K562 (cell line): ENCODE measurements around the gene FERMT3. TPM values are rescaled to one million over a fixed set of nuclear protein-coding genes. Genes with fewer than 3 reads are reported as not detected.

ENCODE experiments used
- ATF7 ChIP-seq: fragments of 450-650 bp; IDR thresholded peaks from 2 replicates; pipeline ENCODE4 v1.7.1; 2014; ENCODE audit warnings: mild to moderate bottlenecking, moderate library complexity
- CBFB ChIP-seq: sonication (generic); formaldehyde crosslinking; IDR thresholded peaks from 2 replicates; pipeline ENCODE4 v1.4.0; 2020; ENCODE audit warnings: mild to moderate bottlenecking, missing genetic modification reagents
- GABPA ChIP-seq: fragments of 200-800 bp; sonication (Bioruptor generic); conservative IDR thresholded peaks from 2 replicates; pipeline ENCODE4 v1.6.1; 2016; ENCODE audit warnings: low read depth, missing genetic modification characterization, missing compliant biosample characterization
- GABPB1 ChIP-seq: sonication (generic); formaldehyde crosslinking; IDR thresholded peaks from 2 replicates; pipeline ENCODE4 v1.8.0; 2022; ENCODE audit warnings: mild to moderate bottlenecking, missing genetic modification reagents
- NR3C1 ChIP-seq: sonication (generic); formaldehyde crosslinking; IDR thresholded peaks from 2 replicates; pipeline ENCODE4 v1.8.1; 2022; ENCODE audit warnings: missing genetic modification reagents
- POLR2AphosphoS2 ChIP-seq: IDR thresholded peaks from 2 replicates; pipeline ENCODE4 v1.6.1; 2012; ENCODE audit warnings: low read length, improper control_type of control experiment
- PTBP1 ChIP-seq: fragments of 200-400 bp; formaldehyde crosslinking; IDR thresholded peaks from 2 replicates; pipeline ENCODE4 v1.6.1; 2017; ENCODE audit warnings: low read depth, low read length
- RCOR1 ChIP-seq, 2 experiments: IDR thresholded peaks; 2 replicates each; pipeline ENCODE4 v1.6.1; 2012; ENCODE audit warnings: low read depth in 2 of 2, low read length in 2 of 2, borderline replicate concordance in 1 of 2, improper control_type of control experiment in 1 of 2
- SAP30 ChIP-seq: fragments of 200-600 bp; sonication (generic); IDR thresholded peaks from 2 replicates; pipeline ENCODE4 v1.6.1; 2012; ENCODE audit warnings: borderline replicate concordance, low read depth, mild to moderate bottlenecking, moderate library complexity, low read length, control low read depth, inconsistent platforms; ENCODE audit not compliant: insufficient read depth, poor library complexity, severe bottlenecking
- SMARCA5 ChIP-seq: fragments of 450-650 bp; IDR thresholded peaks from 2 replicates; pipeline ENCODE4 v1.6.1; 2016
- STAT6 ChIP-seq: sonication (generic); formaldehyde crosslinking; IDR thresholded peaks from 2 replicates; pipeline ENCODE4 v1.8.1; 2023; ENCODE audit warnings: mild to moderate bottlenecking, missing genetic modification reagents
- THRAP3 ChIP-seq: fragments of 450-650 bp; IDR thresholded peaks from 2 replicates; pipeline ENCODE4 v1.6.1; 2016; ENCODE audit warnings: mild to moderate bottlenecking, inconsistent platforms, borderline replicate concordance
- U2AF1 ChIP-seq: fragments of 200-400 bp; formaldehyde crosslinking; optimal IDR thresholded peaks from 2 replicates; pipeline ENCODE3; 2017; ENCODE audit warnings: mild to moderate bottlenecking, low read depth, low read length, moderate library complexity
- ZNF134 ChIP-seq: fragments of 250-450 bp; sonication (Bioruptor Pico); conservative IDR thresholded peaks from 2 replicates; pipeline ENCODE4 v1.4.0; 2020
- ZNF197 ChIP-seq: fragments of 200-800 bp; sonication (Bioruptor generic); IDR thresholded peaks from 2 replicates; pipeline ENCODE4 v1.6.1; 2016; ENCODE audit warnings: low read depth, missing genetic modification characterization, missing compliant biosample characterization
- ZNF584 ChIP-seq: fragments of 200-800 bp; sonication (Bioruptor generic); IDR thresholded peaks from 2 replicates; pipeline ENCODE4 v1.6.1; 2016; ENCODE audit warnings: low read depth, mild to moderate bottlenecking, missing genetic modification characterization, missing compliant biosample characterization
- polyA plus RNA-seq, 8 experiments: library from polyadenylated mRNA; depleted of rRNA in 4 of 8; stranded (reverse) in 5 of 8; unstranded in 3 of 8; fragments of >200 nt; fragmentation: Nextera tagmentation in 2 of 8; fragmentation: Illumina TruSeq in 1 of 8; extraction: Ambion mirVana in 2 of 8; extraction: Trizol in 1 of 8; gene quantifications; 2 replicates each; pipeline versions ENCODE4 v1.2.1 to v1.2.3, GENCODE V29; 2011 to 2014; ENCODE audit warnings: inconsistent platforms in 1 of 8, missing spikeins in 1 of 8
- total RNA-seq, 7 experiments: library from RNA; depleted of rRNA in 6 of 7; stranded (reverse); fragments of >200 nt in 6 of 7; fragmentation: Illumina TruSeq in 2 of 7; extraction: Trizol in 2 of 7; gene quantifications; 2 replicates each; pipeline versions ENCODE4 v1.2.1 to v1.2.3, GENCODE V29; 2011 to 2021; ENCODE audit warnings: low replicate concordance in 1 of 7
- TF ChIP-seq, protein P1 (sequence below): fragments of 250-450 bp; sonication (Bioruptor Pico); IDR thresholded peaks from 2 replicates; pipeline ENCODE4 v1.8.0; 2021; ENCODE audit warnings: mild to moderate bottlenecking, moderate library complexity
- TF ChIP-seq, protein P2 (sequence below), 3 experiments: fragments of 200-800 bp in 1 of 3; sonication (Bioruptor generic) in 1 of 3; sonication (generic) in 1 of 3; formaldehyde crosslinking in 1 of 3; IDR thresholded peaks; 2 replicates each; pipeline versions ENCODE4 v1.6.1 to v1.8.0; 2016 to 2022; ENCODE audit warnings: mild to moderate bottlenecking in 2 of 3, missing compliant biosample characterization in 2 of 3, missing genetic modification characterization in 2 of 3, missing genetic modification reagents in 1 of 3

FERMT3 gene
- total and polyA plus RNA-seq, 9 of the 15 experiments (the other 6 are each of a cell fraction or from before 2014, with no cell fraction given): 3.2 to 275 (median 79.7) TPM

DNA sequence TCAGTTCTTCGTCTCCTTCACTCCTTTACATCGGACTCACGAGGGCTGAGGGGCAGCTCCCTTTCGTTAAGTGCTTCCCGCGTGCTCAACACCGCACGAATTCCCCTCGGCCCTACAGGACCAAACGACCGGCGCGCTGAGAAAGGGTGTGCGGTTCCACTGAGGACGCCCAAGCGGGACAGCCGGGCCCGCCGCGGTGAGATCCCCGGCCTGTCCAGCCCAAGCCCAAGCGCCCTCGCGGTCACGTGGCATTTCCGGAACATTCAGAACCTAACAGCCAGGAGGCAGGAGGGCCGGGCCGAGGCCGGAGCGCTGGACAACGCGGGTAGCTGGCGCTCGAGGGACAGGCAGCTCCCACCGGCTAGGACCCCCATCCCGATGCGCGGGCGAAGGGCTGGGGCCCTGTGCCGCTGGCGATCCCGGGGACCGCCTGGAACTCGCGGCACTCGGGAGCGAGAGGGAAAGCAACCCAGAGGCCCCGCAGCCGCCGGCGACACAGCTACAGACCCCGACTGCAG, 21.3 kb upstream of the FERMT3 start (continued):
- TF ChIP-seq RCOR1 (IDR thresholded peaks at IDR 0.05; ENCODE audit: borderline replicate concordance in 1 of 2, low read depth in 2 of 2, low read length in 2 of 2) (no peak; a peak in 1 of 4 replicates), SMARCA5 (no peak), CBFB (CRISPR knock-in tag) (no peak), STAT6 (CRISPR knock-in tag) (no peak), ZNF584 (no peak), NR3C1 (CRISPR knock-in tag) (no peak), GABPB1 (CRISPR knock-in tag) (peak; percentile 78), GABPA (peak; percentile 74), ATF7 (no peak), ZNF134 (CRISPR knock-in tag) (no peak), U2AF1 (peak; percentile 49), PTBP1 (no peak), SAP30 (peak; percentile 78), POLR2AphosphoS2 (peak; percentile 51; the same call in 1 of the 2 replicates), THRAP3 (no peak), ZNF197 (CRISPR knock-in tag) (no peak)
- TF ChIP-seq, protein P1, sequence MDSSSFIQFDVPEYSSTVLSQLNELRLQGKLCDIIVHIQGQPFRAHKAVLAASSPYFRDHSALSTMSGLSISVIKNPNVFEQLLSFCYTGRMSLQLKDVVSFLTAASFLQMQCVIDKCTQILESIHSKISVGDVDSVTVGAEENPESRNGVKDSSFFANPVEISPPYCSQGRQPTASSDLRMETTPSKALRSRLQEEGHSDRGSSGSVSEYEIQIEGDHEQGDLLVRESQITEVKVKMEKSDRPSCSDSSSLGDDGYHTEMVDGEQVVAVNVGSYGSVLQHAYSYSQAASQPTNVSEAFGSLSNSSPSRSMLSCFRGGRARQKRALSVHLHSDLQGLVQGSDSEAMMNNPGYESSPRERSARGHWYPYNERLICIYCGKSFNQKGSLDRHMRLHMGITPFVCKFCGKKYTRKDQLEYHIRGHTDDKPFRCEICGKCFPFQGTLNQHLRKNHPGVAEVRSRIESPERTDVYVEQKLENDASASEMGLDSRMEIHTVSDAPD (CRISPR knock-in tag): no peak
- TF ChIP-seq, protein P2, sequence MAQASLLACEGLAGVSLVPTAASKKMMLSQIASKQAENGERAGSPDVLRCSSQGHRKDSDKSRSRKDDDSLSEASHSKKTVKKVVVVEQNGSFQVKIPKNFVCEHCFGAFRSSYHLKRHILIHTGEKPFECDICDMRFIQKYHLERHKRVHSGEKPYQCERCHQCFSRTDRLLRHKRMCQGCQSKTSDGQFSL (CRISPR knock-in tag; IDR thresholded peaks at IDR 0.05): 0 out of 2 replicates have a peak, but pooled peaks have one; percentile 27
- TF ChIP-seq, protein P2 (tag; IDR thresholded peaks at IDR 0.05): no peak
